HG02885 (cell line): ENCODE results near the gene HAUS2.

Source experiments
- ATAC-seq: cut with Tn5 transposase; IDR thresholded peaks from one replicate; pipeline ENCODE4 v1.9.1; 2021; ENCODE audit warnings: mild to moderate bottlenecking; ENCODE audit not compliant: unreplicated experiment, poor library complexity

HAUS2 gene

DNA sequence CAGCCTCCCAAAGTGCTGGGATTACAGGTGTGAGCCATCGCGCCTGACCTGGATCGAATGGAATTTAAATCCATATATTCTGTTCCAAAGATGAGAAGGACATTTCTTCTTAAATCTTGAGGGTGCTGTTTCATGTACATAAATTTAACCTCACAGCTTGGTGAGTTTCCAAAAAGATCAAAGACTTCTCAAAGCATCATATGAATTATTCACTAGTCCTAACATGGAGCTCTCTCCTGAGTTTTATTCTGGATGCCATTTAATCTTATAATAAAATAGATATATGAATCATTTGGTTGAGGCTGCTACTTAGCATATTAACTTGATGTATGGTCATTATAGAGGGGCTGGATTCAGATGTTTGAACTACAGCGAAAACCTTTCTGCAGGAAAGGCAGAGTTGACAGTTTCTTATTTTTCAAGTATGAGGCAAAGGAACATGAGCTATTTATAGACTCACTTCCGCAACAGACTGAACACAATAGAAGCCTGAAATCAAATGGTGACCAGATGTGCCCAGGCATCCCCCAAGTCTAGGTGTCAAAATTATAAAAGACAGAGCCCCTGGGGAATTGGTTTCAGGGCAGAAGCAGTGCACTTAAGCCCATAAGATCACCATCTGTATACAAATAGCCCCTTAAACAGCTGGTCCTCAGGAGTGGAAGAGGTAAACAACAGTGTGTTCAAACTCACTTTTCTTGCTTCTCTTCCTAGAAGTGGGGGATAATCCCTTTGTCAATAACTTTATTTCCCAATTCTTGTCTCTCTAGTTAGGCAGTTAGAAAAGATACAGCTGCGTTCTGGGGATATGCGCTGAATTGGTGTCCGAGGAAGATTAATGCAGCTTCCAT, 56.5 kb downstream of the HAUS2 start:
- ATAC-seq: no peak

DNA sequence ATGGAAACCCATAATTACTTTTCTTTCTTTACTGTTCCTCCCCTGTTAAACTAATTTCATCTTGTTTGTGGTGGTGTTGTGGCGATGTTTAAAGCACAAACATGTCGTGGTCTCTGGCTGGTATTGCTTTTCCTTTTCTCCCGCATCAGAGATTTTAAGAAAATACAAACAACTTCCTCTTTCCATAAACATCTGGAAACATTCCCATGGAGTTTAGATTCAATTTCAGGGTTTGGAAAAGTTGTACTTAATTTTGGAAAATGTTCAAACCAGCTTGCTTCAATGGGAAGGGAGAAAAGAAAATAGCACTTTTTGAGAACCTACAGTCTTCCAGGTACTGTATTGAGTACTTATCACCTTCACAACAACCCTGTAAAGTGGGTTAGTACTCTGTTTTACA, 57.2 kb downstream of the HAUS2 start:
- no peak for ATAC-seq

DNA sequence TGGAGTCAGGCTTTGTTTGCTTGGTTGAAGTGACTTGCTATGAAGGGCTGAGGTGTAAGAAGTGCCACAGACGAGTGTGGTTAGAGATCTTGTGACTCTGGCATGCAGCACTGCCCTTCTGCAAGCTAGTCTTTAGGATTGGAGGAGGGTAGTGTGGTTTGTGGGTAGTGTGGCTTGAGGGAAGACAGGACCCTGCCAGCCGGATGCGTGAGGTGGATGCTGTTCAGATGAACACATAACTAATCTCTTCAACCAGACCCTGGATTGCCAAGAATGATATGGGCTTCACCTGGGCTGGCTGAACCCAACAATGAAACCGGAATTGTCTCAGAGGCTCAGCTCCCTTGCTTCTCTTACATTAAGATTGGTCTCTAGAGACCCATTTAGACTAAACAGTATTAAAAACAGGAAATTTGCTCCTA, 59.5 kb downstream of the HAUS2 start:
- no peak for ATAC-seq

DNA sequence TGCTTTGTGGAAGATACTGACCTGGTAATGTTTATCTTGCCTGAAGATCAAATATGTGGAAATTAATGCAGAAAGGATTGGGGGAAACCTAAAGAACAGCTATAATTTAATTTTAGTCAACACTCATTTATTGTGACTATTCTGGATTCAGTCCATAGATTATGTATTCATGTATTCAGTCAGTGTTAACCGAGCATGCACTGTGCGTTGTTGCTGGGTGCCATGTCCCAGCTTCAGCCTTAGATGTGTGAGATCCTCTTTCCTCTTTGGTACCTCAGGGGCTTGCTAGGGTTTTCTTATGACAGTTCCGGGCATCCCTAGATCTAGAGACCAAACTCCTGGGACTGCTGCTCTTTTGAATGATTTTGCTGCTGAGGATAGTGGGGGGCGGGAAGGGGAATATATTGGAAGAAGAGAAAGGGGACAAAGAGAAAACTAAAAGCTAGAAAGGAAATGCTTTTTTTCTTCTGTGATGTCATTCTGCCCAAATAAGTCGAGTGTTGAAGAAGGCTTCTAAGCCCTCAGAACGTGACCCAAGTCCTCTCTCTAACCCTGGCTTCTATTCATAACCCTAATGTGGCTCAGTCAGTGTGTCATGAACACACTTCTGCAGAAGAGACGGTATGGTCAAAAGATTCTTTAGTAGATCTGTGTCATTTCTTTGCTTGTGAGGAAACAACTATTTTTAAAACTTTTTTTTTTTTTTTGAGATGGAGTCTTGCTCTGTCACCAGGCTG, 60.3 kb downstream of the HAUS2 start:
- ATAC-seq: no peak

DNA sequence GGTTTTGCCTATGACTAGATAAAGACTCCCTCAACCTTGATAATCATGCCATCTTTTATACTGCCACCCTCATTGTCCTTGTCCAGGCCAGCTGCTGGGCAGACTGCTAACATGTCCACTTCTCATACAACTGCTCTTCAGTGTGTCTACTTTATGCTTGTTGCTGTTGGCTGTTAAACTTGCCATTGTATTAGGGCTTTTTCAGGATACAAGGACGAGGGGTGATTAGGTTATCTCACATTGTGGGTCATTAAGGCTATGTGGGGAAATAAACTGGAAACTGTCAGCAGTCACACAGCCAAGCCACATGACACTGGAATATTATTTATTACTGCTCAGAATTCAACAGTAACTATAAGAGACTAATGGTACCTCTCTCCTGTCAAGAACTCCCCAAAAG, 62.9 kb downstream of the HAUS2 start:
- no peak for ATAC-seq

DNA sequence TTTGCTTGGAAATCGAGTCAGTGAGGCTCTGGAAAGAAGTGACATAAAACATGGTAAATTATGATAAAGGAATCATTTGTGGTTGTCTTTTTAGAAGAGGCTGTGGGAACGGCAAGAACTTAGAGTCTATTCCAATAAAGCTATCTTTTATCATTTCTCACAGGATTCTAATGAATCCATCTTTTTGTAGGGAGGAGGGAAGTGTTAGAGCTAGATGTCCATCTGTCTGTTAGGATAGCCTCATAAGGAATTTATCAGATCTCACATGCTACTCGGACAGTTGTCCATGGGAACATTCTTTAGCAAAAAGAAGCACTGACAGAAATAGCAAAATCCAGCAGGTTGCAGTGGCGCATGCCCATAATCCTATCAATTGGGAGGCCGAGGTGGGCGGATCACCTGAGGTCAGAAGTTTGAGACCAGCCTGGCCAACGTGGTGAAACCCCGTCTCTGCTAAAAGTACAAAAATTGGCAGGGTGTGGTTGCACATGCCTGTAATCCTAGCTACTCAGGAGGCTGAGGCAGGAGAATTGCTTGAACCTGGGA, 63.8 kb downstream of the HAUS2 start:
- no peak for ATAC-seq

DNA sequence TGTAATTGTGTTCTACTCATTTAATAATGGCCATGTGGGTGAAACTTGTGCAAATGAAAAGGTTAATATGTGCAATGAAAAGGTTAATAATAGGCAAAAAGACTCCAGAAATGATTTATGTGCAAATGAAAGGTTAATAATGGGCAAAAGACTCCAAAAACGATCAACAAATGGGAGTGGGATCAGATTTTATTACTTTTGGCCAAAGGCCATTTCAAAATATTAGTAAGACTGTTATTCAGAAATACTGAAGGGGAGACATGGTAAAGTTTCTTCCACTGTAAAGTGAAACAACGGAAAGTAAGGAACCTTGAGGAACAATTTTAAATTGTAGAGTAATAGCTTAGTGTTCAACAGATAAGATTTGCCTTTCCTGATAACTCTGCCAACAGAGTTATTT, 67.5 kb downstream of the HAUS2 start:
- no peak for ATAC-seq
